ENCODE data around the gene NTM.

DNA sequence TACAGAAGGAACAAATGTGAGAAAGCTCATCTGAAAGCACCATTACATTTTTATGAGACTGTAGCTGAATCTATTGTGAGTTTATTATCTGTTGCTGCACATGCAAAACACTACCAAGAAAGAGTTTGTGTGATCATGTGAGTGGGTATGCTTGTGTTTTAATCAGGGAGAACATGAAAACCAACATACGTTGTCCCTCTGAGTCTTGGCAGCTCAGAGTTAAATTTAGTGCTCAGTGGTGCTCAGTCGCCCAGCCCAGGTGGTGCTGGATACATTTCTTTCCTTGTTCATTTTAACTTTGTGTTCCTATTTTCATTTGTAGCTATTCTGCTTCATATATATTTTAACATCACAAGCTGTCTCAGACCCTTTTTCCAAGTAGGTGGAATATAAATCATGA is 500.6 kb downstream of the NTM start:
- TF ChIP-seq, protein P1, sequence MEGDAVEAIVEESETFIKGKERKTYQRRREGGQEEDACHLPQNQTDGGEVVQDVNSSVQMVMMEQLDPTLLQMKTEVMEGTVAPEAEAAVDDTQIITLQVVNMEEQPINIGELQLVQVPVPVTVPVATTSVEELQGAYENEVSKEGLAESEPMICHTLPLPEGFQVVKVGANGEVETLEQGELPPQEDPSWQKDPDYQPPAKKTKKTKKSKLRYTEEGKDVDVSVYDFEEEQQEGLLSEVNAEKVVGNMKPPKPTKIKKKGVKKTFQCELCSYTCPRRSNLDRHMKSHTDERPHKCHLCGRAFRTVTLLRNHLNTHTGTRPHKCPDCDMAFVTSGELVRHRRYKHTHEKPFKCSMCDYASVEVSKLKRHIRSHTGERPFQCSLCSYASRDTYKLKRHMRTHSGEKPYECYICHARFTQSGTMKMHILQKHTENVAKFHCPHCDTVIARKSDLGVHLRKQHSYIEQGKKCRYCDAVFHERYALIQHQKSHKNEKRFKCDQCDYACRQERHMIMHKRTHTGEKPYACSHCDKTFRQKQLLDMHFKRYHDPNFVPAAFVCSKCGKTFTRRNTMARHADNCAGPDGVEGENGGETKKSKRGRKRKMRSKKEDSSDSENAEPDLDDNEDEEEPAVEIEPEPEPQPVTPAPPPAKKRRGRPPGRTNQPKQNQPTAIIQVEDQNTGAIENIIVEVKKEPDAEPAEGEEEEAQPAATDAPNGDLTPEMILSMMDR (IDR thresholded peaks at IDR 0.05) = no peak
- TF ChIP-seq, protein P2, sequence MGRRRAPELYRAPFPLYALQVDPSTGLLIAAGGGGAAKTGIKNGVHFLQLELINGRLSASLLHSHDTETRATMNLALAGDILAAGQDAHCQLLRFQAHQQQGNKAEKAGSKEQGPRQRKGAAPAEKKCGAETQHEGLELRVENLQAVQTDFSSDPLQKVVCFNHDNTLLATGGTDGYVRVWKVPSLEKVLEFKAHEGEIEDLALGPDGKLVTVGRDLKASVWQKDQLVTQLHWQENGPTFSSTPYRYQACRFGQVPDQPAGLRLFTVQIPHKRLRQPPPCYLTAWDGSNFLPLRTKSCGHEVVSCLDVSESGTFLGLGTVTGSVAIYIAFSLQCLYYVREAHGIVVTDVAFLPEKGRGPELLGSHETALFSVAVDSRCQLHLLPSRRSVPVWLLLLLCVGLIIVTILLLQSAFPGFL (CRISPR knock-in tag; IDR thresholded peaks at IDR 0.05; ENCODE audit: borderline replicate concordance) = no peak
